Iris pigment epithelial cell (primary cell): ENCODE results near the gene PTGDR.

Source experiments
- DNase-seq: peaks from one replicate; pipeline ENCODE4 v3.0.0-alpha.2; 2011; ENCODE audit warnings: low read depth

The PTGDR gene

GRCh38 chr14:52312931-52313355 is 45.4 kb downstream of the PTGDR start:
- DNase-seq = peak; percentile 36

- peak; percentile 54 for DNase-seq
These were observed 46.0 kb downstream of the PTGDR start for GRCh38 chr14:52313462-52313861.

GRCh38 chr14:52313903-52314594 is 46.6 kb downstream of the PTGDR start, which contains the start of gene PTGER2:
TSS of gene PTGER2 (plus strand) at chr14:52314312. CDS start at chr14:52314549, 237 bp downstream.
- DNase-seq = peak; percentile 98

- peak; percentile 43 for DNase-seq
These were observed 47.3 kb downstream of the PTGDR start for GRCh38 chr14:52314595-52315354.

- peak; percentile 42 for DNase-seq
These were observed 47.8 kb downstream of the PTGDR start for GRCh38 chr14:52315355-52315718.

- no peak for DNase-seq
These were observed 50.6 kb downstream of the PTGDR start for GRCh38 chr14:52318062-52318461.

- DNase-seq = no peak
These were observed 51.5 kb downstream of the PTGDR start for GRCh38 chr14:52318826-52319645.

- DNase-seq = no peak
These were observed 52.4 kb downstream of the PTGDR start for GRCh38 chr14:52319919-52320318.

- peak; percentile 79 for DNase-seq
These were observed 57.6 kb downstream of the PTGDR start for GRCh38 chr14:52325126-52325525.

GRCh38 chr14:52325630-52326029 is 58.1 kb downstream of the PTGDR start:
- DNase-seq = peak; percentile 51
